Activated T-helper 1 cell treated with anti-CD3 and anti-CD28 coated beads, Interleukin-12 subunit alpha, Interleukin-12 subunit beta, Interleukin-2, Interleukin-4 antibody, amounts not matched to agents 30 ng/mL and 10 ng/mL and 1 ng/mL, durations not matched to agents 14 hours and 24 hours and 36 hours (primary cell): ENCODE results near the gene KIF1B. TPM values are rescaled to one million over a fixed set of nuclear protein-coding genes. Genes with fewer than 3 reads are reported as not detected.
"Not testable (repeated sequence)": the region's sequence is repeated elsewhere in the genome, so short reads cannot be mapped to it uniquely, and the experiment has no call there.

ENCODE experiments used
- DNase-seq: peaks from one replicate; pipeline ENCODE4 v3.0.0; 2021; ENCODE audit warnings: low spot score
- H3K27ac Mint-ChIP-seq: one replicate; pipeline ENCODE4 v1.8.0; 2021; ENCODE audit warnings: mild to moderate bottlenecking, mixed read lengths
- H3K27me3 Mint-ChIP-seq: one replicate; pipeline ENCODE4 v1.8.0; 2022; ENCODE audit warnings: mild to moderate bottlenecking, moderate library complexity, mixed read lengths; ENCODE audit not compliant: insufficient read depth
- H3K36me3 Mint-ChIP-seq: one replicate; pipeline ENCODE4 v1.8.0; 2021; ENCODE audit warnings: low read depth, mixed read lengths
- H3K4me1 Mint-ChIP-seq: one replicate; pipeline ENCODE4 v1.8.0; 2021; ENCODE audit warnings: low read depth, mixed read lengths
- H3K4me3 Mint-ChIP-seq: one replicate; pipeline ENCODE4 v1.8.0; 2021; ENCODE audit warnings: mild to moderate bottlenecking, moderate library complexity, mixed read lengths
- H3K9me3 Mint-ChIP-seq: one replicate; pipeline ENCODE4 v1.8.0; 2021; ENCODE audit warnings: mixed read lengths
- intact Hi-C: fragments of 100-400 bp; cut with micrococcal nuclease; formaldehyde crosslinking; loops from one replicate; pipeline ENCODE4 v1.15.1; 2024
- total RNA-seq: library from RNA; stranded (reverse); gene quantifications from 2 replicates; pipeline ENCODE4 v1.2.3, GENCODE V29; 2022

KIF1B gene
- total RNA-seq, 1 donor from 2014 or later, result 15.8 TPM

- no peak for DNase-seq
- intact Hi-C loops, result loop anchor here (5.0 kb wide), 1 partner anchor 41 kb away; the partner anchor contains the start of gene KIF1B
- peaks cover 7% of the 10 kb centered on the region for H3K4me1 Mint-ChIP-seq
- H3K27me3 Mint-ChIP-seq, result peaks cover 1% of the 10 kb centered on the region
- H3K27ac Mint-ChIP-seq, result no peak overlapping the region
- no peak overlapping the region for H3K4me3 Mint-ChIP-seq
- H3K36me3 Mint-ChIP-seq, result peaks cover 2% of the 10 kb centered on the region
- H3K9me3 Mint-ChIP-seq, result no peaks in the 10 kb centered on the region
These were observed 42.8 kb downstream of the KIF1B start for GRCh38 chr1:10253149-10253548.

DNA sequence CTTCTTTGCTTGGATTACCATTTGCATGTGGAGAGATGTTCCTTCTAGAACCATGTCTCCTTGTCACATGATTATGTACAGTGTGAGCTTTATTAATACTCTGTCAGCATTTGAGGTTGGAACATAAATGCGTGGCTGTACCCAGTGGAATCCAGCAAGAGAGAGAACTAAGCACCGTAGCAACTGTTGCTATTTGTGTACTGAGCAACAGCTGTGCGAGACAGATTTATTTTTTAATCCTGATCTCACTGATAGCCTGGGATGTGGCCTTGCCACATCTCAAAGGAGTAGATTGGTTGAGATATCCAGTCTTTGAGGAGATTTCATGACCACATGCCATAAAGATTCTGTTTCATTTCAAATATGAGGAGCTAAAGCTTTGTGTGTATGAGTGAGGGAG is 43.4 kb downstream of the KIF1B start:
- no peak overlapping the region for H3K4me3 Mint-ChIP-seq
- peaks cover 5% of the 10 kb centered on the region for H3K36me3 Mint-ChIP-seq
- H3K9me3 Mint-ChIP-seq, result no peaks in the 10 kb centered on the region
- H3K27ac Mint-ChIP-seq, result peak overlapping the region; percentile 8
- DNase-seq, result no peak
- peaks cover 7% of the 10 kb centered on the region for H3K4me1 Mint-ChIP-seq
- H3K27me3 Mint-ChIP-seq, result no peaks in the 10 kb centered on the region
- intact Hi-C loops, result loop anchor here (5.0 kb wide), 1 partner anchor 41 kb away; the partner anchor contains the start of gene KIF1B

DNA sequence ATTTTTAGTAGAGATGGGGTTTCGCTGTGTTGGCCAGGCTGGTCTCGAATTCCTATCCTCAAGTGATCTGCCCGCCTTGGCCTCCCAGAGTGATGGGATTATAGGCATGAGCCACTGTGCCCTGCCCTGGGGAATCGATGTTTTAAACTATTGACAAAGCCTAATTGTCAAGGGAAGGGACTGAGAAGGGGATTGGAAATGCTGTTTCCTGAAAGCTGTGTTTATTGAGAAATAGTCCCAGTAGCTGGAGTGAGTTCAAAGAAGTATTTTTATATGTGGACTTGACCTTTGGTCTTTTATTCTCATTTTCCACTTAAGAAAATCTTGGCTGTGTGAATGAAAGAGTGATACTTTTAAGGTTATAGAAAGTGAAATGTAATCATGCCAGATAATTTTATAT is 47.5 kb downstream of the KIF1B start:
- no peak for DNase-seq
- Mint-ChIP-seq H3K27me3 (no peaks in the 10 kb centered on the region), H3K4me3 (no peak overlapping the region), H3K4me1 (peaks cover 7% of the 10 kb centered on the region), H3K9me3 (no peaks in the 10 kb centered on the region), H3K36me3 (peaks cover 7% of the 10 kb centered on the region), H3K27ac (no peak overlapping the region)
- intact Hi-C loops, result no loop called here

DNA sequence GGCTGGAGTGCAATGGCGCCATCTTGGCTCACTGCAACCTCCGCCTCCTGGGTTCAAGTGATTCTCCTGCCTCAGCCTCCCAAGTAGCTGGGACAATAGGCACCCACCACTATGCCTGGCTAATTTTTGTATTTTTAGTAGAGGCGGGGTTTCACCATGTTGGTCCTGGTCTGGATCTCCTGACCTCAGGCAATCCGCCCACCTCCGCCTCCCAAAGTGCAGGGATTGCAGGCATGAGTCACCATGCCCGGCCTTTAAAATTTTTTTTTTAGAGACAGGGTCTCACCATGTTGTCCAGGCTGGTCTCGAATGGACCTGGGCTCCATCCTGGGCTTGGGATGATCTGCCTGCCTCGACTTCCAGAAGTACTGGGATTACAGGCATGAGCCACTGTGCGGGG is 49.2 kb downstream of the KIF1B start:
- DNase-seq, H3K4me1 Mint-ChIP-seq, H3K9me3 Mint-ChIP-seq, intact Hi-C loops, H3K4me3 Mint-ChIP-seq, H3K36me3 Mint-ChIP-seq, H3K27me3 Mint-ChIP-seq, H3K27ac Mint-ChIP-seq: not testable (repeated sequence)

GRCh38 chr1:10263450-10264082 is 53.2 kb downstream of the KIF1B start:
- Mint-ChIP-seq H3K27ac (no peak overlapping the region), H3K36me3 (peaks cover 12% of the 10 kb centered on the region), H3K4me1 (no peaks in the 10 kb centered on the region), H3K9me3 (no peaks in the 10 kb centered on the region), H3K27me3 (no peaks in the 10 kb centered on the region), H3K4me3 (no peak overlapping the region)
- no peak for DNase-seq
- intact Hi-C loops, result no loop called here

GRCh38 chr1:10265027-10265426 is 54.7 kb downstream of the KIF1B start:
- Mint-ChIP-seq H3K36me3 (peaks cover 9% of the 10 kb centered on the region), H3K4me1 (no peaks in the 10 kb centered on the region), H3K27ac (no peak overlapping the region), H3K27me3 (no peaks in the 10 kb centered on the region), H3K4me3 (no peak overlapping the region), H3K9me3 (no peaks in the 10 kb centered on the region)
- intact Hi-C loops, result no loop called here
- no peak for DNase-seq

- Mint-ChIP-seq H3K27ac (no peak overlapping the region), H3K9me3 (no peaks in the 10 kb centered on the region), H3K4me1 (no peaks in the 10 kb centered on the region), H3K4me3 (no peak overlapping the region), H3K36me3 (peaks cover 9% of the 10 kb centered on the region), H3K27me3 (no peaks in the 10 kb centered on the region)
- DNase-seq, result no peak
- intact Hi-C loops, result no loop called here
These were observed 55.5 kb downstream of the KIF1B start for GRCh38 chr1:10265900-10266299.

DNA sequence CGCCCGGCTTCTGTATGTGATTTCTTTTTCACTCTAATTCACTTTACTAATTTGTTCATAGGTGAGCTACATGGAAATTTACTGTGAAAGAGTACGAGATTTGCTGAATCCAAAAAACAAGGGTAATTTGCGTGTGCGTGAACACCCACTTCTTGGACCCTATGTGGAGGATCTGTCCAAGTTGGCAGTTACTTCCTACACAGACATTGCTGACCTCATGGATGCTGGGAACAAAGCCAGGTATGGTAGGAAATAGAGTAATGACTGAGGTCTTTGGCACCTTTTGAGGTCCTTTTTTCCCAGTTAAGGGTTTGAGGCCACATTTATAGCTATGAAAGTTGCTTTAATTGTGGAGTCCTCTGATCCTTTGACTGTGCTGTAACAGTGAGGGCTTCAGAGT is 56.9 kb downstream of the KIF1B start:
- DNase-seq, result no peak
- no peaks in the 10 kb centered on the region for H3K9me3 Mint-ChIP-seq
- H3K27ac Mint-ChIP-seq, result no peak overlapping the region
- H3K4me1 Mint-ChIP-seq, result no peaks in the 10 kb centered on the region
- peaks cover 13% of the 10 kb centered on the region for H3K36me3 Mint-ChIP-seq
- intact Hi-C loops, result no loop called here
- no peak overlapping the region for H3K4me3 Mint-ChIP-seq
- no peaks in the 10 kb centered on the region for H3K27me3 Mint-ChIP-seq

DNA sequence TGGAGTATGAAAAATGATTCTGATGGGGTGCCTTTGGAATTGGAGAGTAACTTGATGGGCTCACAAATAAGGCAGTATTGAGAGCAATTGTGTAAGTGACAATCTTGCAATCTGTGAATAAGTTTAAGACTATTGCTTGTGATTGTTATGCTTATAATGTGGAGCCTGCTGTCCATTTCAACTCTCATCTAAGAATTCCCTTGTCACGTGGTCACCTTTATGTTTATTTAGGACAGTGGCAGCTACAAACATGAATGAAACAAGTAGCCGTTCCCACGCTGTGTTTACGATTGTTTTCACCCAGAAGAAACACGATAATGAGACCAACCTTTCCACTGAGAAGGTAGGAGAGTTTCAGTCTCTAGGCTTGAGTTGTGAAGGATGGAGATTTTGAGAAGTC is 57.6 kb downstream of the KIF1B start:
- no peak for DNase-seq
- no peaks in the 10 kb centered on the region for H3K9me3 Mint-ChIP-seq
- no peak overlapping the region for H3K27ac Mint-ChIP-seq
- no peaks in the 10 kb centered on the region for H3K4me1 Mint-ChIP-seq
- intact Hi-C loops, result no loop called here
- peaks cover 15% of the 10 kb centered on the region for H3K36me3 Mint-ChIP-seq
- H3K4me3 Mint-ChIP-seq, result no peak overlapping the region
- H3K27me3 Mint-ChIP-seq, result no peaks in the 10 kb centered on the region

- H3K4me3 Mint-ChIP-seq, result no peak overlapping the region
- H3K27ac Mint-ChIP-seq, result no peak overlapping the region
- no peak for DNase-seq
- no peaks in the 10 kb centered on the region for H3K9me3 Mint-ChIP-seq
- no peaks in the 10 kb centered on the region for H3K27me3 Mint-ChIP-seq
- no peaks in the 10 kb centered on the region for H3K4me1 Mint-ChIP-seq
- H3K36me3 Mint-ChIP-seq, result peaks cover 14% of the 10 kb centered on the region
- intact Hi-C loops, result no loop called here
These were observed 60.7 kb downstream of the KIF1B start for GRCh38 chr1:10271090-10271489.

- no peak overlapping the region for H3K4me3 Mint-ChIP-seq
- H3K9me3 Mint-ChIP-seq, result no peaks in the 10 kb centered on the region
- H3K27ac Mint-ChIP-seq, result no peak overlapping the region
- DNase-seq, result no peak
- H3K27me3 Mint-ChIP-seq, result no peaks in the 10 kb centered on the region
- peaks cover 14% of the 10 kb centered on the region for H3K36me3 Mint-ChIP-seq
- intact Hi-C loops, result no loop called here
- no peaks in the 10 kb centered on the region for H3K4me1 Mint-ChIP-seq
These were observed 61.5 kb downstream of the KIF1B start for GRCh38 chr1:10271869-10272268.

GRCh38 chr1:10272274-10272673 is 61.9 kb downstream of the KIF1B start:
- Mint-ChIP-seq H3K4me3 (no peak overlapping the region), H3K4me1 (no peaks in the 10 kb centered on the region), H3K27me3 (no peaks in the 10 kb centered on the region), H3K27ac (no peak overlapping the region), H3K36me3 (peaks cover 14% of the 10 kb centered on the region), H3K9me3 (no peaks in the 10 kb centered on the region)
- no peak for DNase-seq
- intact Hi-C loops, result no loop called here

- H3K4me1 Mint-ChIP-seq, result peaks cover 22% of the 10 kb centered on the region
- H3K27ac Mint-ChIP-seq, result no peak overlapping the region
- H3K9me3 Mint-ChIP-seq, result no peaks in the 10 kb centered on the region
- intact Hi-C loops, result no loop called here
- H3K36me3 Mint-ChIP-seq, result peaks cover 13% of the 10 kb centered on the region
- DNase-seq, result no peak
- no peak overlapping the region for H3K4me3 Mint-ChIP-seq
- H3K27me3 Mint-ChIP-seq, result no peaks in the 10 kb centered on the region
These were observed 68.5 kb downstream of the KIF1B start for GRCh38 chr1:10278880-10279279.
